Measurements from ENCODE around the gene ABCF2.

- TF ChIP-seq POLR2AphosphoS5 (IDR thresholded peaks at IDR 0.05) (no peak), CTCF (IDR thresholded peaks at IDR 0.05 in 8 of 11, conservative IDR thresholded peaks at IDR 0.05 in 3 of 11) (no peak)
Measured at GRCh38 chr7:151213826-151214225, 13.2 kb downstream of the ABCF2 start.

Measured in spleen (tissue), 7 donors.